Loucy (cell line): ENCODE data around the gene EFNB2.

ENCODE experiments used
- H2AFZ ChIP-seq: fragments of 200-600 bp; sonication (generic); 2 replicates; pipeline ENCODE4 v1.6.0; 2016; ENCODE audit warnings: antibody characterized with exemption, mild to moderate bottlenecking, low read length, moderate library complexity
- H3F3A ChIP-seq: fragments of 200-600 bp; 2 replicates; pipeline ENCODE4 v1.6.0; 2016; ENCODE audit warnings: antibody characterized with exemption, low read depth, mild to moderate bottlenecking
- H3K27me3 ChIP-seq: fragments of 200-600 bp; sonication (generic); 2 replicates; pipeline ENCODE4 v1.6.1; 2014; ENCODE audit warnings: low read length, mild to moderate bottlenecking; ENCODE audit not compliant: insufficient read depth, poor library complexity, severe bottlenecking
- H3K36me3 ChIP-seq: fragments of 200-600 bp; sonication (generic); 2 replicates; pipeline ENCODE4 v1.6.1; 2016; ENCODE audit warnings: low read length; ENCODE audit not compliant: insufficient read depth
- H3K4me1 ChIP-seq: fragments of 200-600 bp; sonication (generic); 2 replicates; pipeline ENCODE4 v1.5.1; 2014; ENCODE audit warnings: low read length, mild to moderate bottlenecking; ENCODE audit not compliant: insufficient read depth, poor library complexity, severe bottlenecking
- H3K4me2 ChIP-seq: fragments of 200-600 bp; sonication (generic); 2 replicates; pipeline ENCODE4 v1.6.0; 2014; ENCODE audit warnings: antibody characterized with exemption, low read length, low read depth, mild to moderate bottlenecking; ENCODE audit not compliant: poor library complexity, severe bottlenecking
- H3K4me3 ChIP-seq: fragments of 200-600 bp; sonication (generic); 2 replicates; pipeline ENCODE4 v1.5.1; 2014; ENCODE audit warnings: low read length, mild to moderate bottlenecking, mixed read lengths; ENCODE audit not compliant: poor library complexity, severe bottlenecking
- H3K79me2 ChIP-seq: fragments of 200-600 bp; sonication (generic); 2 replicates; pipeline ENCODE4 v1.6.1; 2014; ENCODE audit warnings: low read length; ENCODE audit not compliant: insufficient read depth
- H3K9ac ChIP-seq: fragments of 200-600 bp; sonication (generic); 2 replicates; pipeline ENCODE4 v1.6.0; 2014; ENCODE audit warnings: mild to moderate bottlenecking, low read depth, low read length, moderate library complexity; ENCODE audit not compliant: poor library complexity, severe bottlenecking
- H3K9me2 ChIP-seq: fragments of 200-600 bp; sonication (generic); replicated peaks from 2 replicates; pipeline ENCODE4 v1.6.1; 2016; ENCODE audit warnings: low read depth, low read length, mixed read lengths
- H3K9me3 ChIP-seq: fragments of 200-600 bp; sonication (generic); 2 replicates; pipeline ENCODE4 v1.6.1; 2014; ENCODE audit warnings: mild to moderate bottlenecking, antibody characterized with exemption, low read length, low read depth; ENCODE audit not compliant: insufficient read depth
- H4K20me1 ChIP-seq: fragments of 200-600 bp; sonication (generic); 2 replicates; pipeline ENCODE4 v1.6.0; 2014; ENCODE audit warnings: antibody characterized with exemption, low read length, mild to moderate bottlenecking; ENCODE audit not compliant: insufficient read depth, poor library complexity, severe bottlenecking
- EZH2phosphoT487 ChIP-seq: fragments of 200-600 bp; IDR thresholded peaks from 2 replicates; pipeline ENCODE4 v1.6.1; 2018; ENCODE audit warnings: antibody characterized with exemption, mild to moderate bottlenecking, moderate library complexity, borderline replicate concordance
- TF ChIP-seq, protein P1 (sequence below): fragments of 200-600 bp; sonication (generic); conservative IDR thresholded peaks from 2 replicates; pipeline ENCODE4 v1.5.1; 2014; ENCODE audit warnings: mild to moderate bottlenecking, antibody characterized with exemption, low read length

The EFNB2 gene

DNA sequence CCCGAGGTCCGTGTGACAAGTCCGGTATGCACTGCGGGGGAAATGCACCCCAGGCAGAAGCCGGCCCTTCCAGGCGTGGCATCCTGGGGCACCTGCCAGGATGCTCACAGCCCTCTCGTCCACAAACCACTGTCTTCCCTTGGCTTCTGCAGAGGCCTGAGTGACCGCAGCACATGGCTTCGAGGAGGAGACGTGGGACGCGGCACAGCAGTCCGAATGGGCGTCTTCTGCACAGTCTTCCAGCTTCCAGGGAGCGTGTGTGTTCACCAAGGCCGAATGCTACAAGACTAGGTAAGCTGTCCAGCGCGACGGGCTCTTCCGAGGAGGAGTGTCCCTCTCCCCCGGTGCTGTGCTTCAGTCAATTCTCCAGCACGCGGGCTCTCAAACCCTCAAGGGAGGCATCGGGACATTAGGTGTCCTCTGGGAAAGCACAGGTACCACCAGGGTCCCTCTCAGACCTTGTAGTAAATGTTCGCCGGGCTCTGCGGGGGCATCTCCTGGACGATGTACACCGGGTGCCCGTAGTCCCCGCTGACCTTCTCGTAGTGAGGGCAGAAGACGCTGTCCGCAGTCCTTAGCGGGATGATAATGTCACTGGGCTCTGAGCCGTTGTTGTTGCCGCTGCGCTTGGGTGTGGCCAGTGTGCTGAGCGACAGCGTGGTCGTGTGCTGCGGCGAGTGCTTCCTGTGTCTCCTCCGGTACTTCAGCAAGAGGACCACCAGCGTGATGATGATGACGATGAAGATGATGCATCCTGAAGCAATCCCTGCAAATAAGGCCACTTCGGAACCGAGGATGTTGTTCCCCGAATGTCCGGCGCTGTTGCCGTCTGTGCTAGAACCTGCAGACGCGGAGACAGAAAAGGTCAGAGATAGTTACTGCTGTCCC, 42.6 kb downstream of the EFNB2 start:
- TF ChIP-seq, protein P1, sequence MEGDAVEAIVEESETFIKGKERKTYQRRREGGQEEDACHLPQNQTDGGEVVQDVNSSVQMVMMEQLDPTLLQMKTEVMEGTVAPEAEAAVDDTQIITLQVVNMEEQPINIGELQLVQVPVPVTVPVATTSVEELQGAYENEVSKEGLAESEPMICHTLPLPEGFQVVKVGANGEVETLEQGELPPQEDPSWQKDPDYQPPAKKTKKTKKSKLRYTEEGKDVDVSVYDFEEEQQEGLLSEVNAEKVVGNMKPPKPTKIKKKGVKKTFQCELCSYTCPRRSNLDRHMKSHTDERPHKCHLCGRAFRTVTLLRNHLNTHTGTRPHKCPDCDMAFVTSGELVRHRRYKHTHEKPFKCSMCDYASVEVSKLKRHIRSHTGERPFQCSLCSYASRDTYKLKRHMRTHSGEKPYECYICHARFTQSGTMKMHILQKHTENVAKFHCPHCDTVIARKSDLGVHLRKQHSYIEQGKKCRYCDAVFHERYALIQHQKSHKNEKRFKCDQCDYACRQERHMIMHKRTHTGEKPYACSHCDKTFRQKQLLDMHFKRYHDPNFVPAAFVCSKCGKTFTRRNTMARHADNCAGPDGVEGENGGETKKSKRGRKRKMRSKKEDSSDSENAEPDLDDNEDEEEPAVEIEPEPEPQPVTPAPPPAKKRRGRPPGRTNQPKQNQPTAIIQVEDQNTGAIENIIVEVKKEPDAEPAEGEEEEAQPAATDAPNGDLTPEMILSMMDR: no peak
- no peak for TF ChIP-seq EZH2phosphoT487
- H3K79me2 ChIP-seq: no peaks in the 10 kb centered on the region
- no peaks in the 10 kb centered on the region for H3K36me3 ChIP-seq
- no peak overlapping the region for H2AFZ ChIP-seq
- H3K4me3 ChIP-seq: peak overlapping the region; percentile 42
- no peaks in the 10 kb centered on the region for H3K9me2 ChIP-seq
- no peaks in the 10 kb centered on the region for H3K27me3 ChIP-seq
- peaks cover 31% of the 10 kb centered on the region for H3K4me1 ChIP-seq
- no peaks in the 10 kb centered on the region for H3F3A ChIP-seq
- H3K4me2 ChIP-seq: peak overlapping the region; percentile 61
- H3K9ac ChIP-seq: no peak overlapping the region
- H4K20me1 ChIP-seq: no peaks in the 10 kb centered on the region
- no peaks in the 10 kb centered on the region for H3K9me3 ChIP-seq

DNA sequence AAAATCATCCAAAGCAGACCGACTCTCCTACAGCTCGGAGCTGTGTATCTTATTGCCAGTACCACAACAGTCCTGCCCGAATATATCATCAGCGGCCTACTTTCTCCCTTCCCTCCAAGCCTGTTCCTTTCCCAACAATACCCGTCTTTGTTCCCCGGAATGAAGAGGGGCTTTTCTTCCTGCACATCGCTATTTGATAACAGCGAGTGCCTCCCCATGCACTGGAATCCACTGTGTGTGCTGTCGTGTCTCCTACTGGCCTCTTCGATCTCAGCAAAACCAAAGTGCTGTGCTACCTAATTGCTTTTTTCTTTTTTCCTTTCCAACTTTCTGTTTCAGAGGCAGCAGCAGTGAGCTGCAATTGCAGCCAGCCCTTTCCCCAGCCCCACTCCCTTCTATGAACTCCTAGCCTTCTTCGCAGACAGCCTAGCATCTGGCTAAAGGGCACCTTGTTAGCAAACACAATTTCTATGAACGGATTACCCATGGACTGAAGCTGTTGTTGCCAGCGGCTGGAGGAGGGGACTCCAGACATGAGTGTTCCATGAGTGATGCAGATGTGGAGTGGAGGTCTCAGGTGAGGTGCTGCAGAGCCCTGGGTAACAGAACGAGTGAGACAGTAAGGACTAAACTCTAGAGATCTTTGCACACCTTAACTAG, 43.4 kb downstream of the EFNB2 start:
- Histone ChIP-seq H3K9me2 (no peaks in the 10 kb centered on the region), H3F3A (no peaks in the 10 kb centered on the region), H3K9me3 (no peaks in the 10 kb centered on the region), H3K4me1 (peaks cover 28% of the 10 kb centered on the region), H3K9ac (no peak overlapping the region), H4K20me1 (no peaks in the 10 kb centered on the region), H3K4me3 (no peak overlapping the region), H3K79me2 (no peaks in the 10 kb centered on the region), H2AFZ (no peak overlapping the region), H3K4me2 (no peak overlapping the region), H3K27me3 (no peaks in the 10 kb centered on the region), H3K36me3 (no peaks in the 10 kb centered on the region)
- TF ChIP-seq, protein P1: no peak
- no peak for TF ChIP-seq EZH2phosphoT487

DNA sequence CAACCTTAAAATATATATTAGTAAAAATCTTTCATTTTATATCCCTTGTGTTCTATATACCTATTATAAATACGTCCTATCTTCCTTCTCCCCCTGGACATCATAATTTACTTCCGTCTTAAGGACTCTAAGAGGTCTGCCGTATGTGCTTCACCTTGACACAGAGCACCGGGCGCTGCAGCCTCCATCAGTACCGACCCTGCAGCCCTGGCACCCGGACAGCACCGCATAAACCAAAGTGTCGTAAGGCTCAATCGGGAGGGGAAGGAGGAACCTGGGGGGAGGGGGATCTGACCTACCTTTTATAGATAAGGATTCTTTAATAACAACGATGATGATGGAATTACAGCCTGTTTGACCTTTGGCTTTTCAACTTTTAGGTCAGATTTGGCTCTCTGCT, 44.0 kb downstream of the EFNB2 start:
- Histone ChIP-seq H3K36me3 (no peaks in the 10 kb centered on the region), H3K4me1 (peaks cover 22% of the 10 kb centered on the region), H3K9ac (no peak overlapping the region), H3K9me3 (no peaks in the 10 kb centered on the region), H4K20me1 (no peaks in the 10 kb centered on the region), H3K4me3 (no peak overlapping the region), H3K4me2 (no peak overlapping the region), H3K9me2 (no peaks in the 10 kb centered on the region), H3K27me3 (no peaks in the 10 kb centered on the region), H3K79me2 (no peaks in the 10 kb centered on the region), H3F3A (no peaks in the 10 kb centered on the region), H2AFZ (no peak overlapping the region)
- no peak for TF ChIP-seq EZH2phosphoT487
- TF ChIP-seq, protein P1: no peak
